ENCODE results near the gene SNRNP200.
"Not testable (repeated sequence)": the region's sequence is repeated elsewhere in the genome, so short reads cannot be mapped to it uniquely, and the experiment has no call there.

SNRNP200 gene

GRCh38 chr2:96273763-96274162 is 31.6 kb downstream of the SNRNP200 start:
- no peak for DNase-seq

- DNase-seq = no peak
Observed at GRCh38 chr2:96271995-96272394, 33.4 kb downstream of the SNRNP200 start.

GRCh38 chr2:96267159-96267971 is 38.0 kb downstream of the SNRNP200 start:
- peak; percentile 40 for DNase-seq

GRCh38 chr2:96265840-96266679 is 39.3 kb downstream of the SNRNP200 start, which contains the start of the genes CIAO1 and TMEM127:
TSS of gene CIAO1 (plus strand) at chr2:96266225. CDS start at chr2:96266351, 126 bp downstream.
TSS of gene TMEM127 (minus strand) at chr2:96265997. CDS start at chr2:96265381, 616 bp downstream.
- DNase-seq = peak; percentile 98

GRCh38 chr2:96265349-96265839 is 40.0 kb downstream of the SNRNP200 start:
- DNase-seq = peak; percentile 12

GRCh38 chr2:96264656-96265348 is 40.5 kb downstream of the SNRNP200 start:
- DNase-seq = peak; percentile 36

GRCh38 chr2:96264086-96264485 is 41.3 kb downstream of the SNRNP200 start:
- no peak for DNase-seq

GRCh38 chr2:96262306-96262705 is 43.0 kb downstream of the SNRNP200 start:
- no peak for DNase-seq

- DNase-seq = no peak
Observed at GRCh38 chr2:96261328-96262003, 43.9 kb downstream of the SNRNP200 start.

GRCh38 chr2:96260387-96261260 is 44.7 kb downstream of the SNRNP200 start:
- DNase-seq = peak; percentile 69

GRCh38 chr2:96259497-96259921 is 45.8 kb downstream of the SNRNP200 start:
- DNase-seq = no peak

GRCh38 chr2:96258166-96259022 is 47.0 kb downstream of the SNRNP200 start:
- DNase-seq = no peak

- not testable (repeated sequence) for DNase-seq
Observed at GRCh38 chr2:96257744-96258143, 47.6 kb downstream of the SNRNP200 start.

- DNase-seq = no peak
Observed at GRCh38 chr2:96256611-96257113, 48.7 kb downstream of the SNRNP200 start.

GRCh38 chr2:96254571-96254970 is 50.8 kb downstream of the SNRNP200 start:
- no peak for DNase-seq

- DNase-seq = no peak
Observed at GRCh38 chr2:96253006-96253405, 52.3 kb downstream of the SNRNP200 start.

GRCh38 chr2:96252526-96252925 is 52.8 kb downstream of the SNRNP200 start:
- DNase-seq = no peak

- DNase-seq = peak; percentile 80
Observed at GRCh38 chr2:96251721-96252292, 53.5 kb downstream of the SNRNP200 start.

- DNase-seq = no peak
Observed at GRCh38 chr2:96250188-96250587, 55.2 kb downstream of the SNRNP200 start.

- peak; percentile 88 for DNase-seq
Observed at GRCh38 chr2:96249654-96250053, 55.7 kb downstream of the SNRNP200 start.
